HCT116 (cell line): Measurements from ENCODE around the gene UQCC2.

Experiments
- ATF3 ChIP-seq: IDR thresholded peaks from 2 replicates; pipeline ENCODE4 v1.6.1; 2012
- CTCF ChIP-seq, 3 experiments: fragments of 200-600 bp in 1 of 3; sonication (generic) in 1 of 3; IDR thresholded peaks in 2 of 3; conservative IDR thresholded peaks in 1 of 3; 2 replicates each; pipeline ENCODE4 v1.5.1; 2012 to 2017; ENCODE audit warnings: low read depth in 2 of 3, low read length in 2 of 3, antibody characterized with exemption in 1 of 3, borderline replicate concordance in 1 of 3, control low read depth in 1 of 3, mild to moderate bottlenecking in 1 of 3, mixed read lengths in 1 of 3, mixed run types in 1 of 3, moderate library complexity in 1 of 3; ENCODE audit not compliant: insufficient read depth in 1 of 3
- EZH2 ChIP-seq: fragments of 200-600 bp; sonication (generic); IDR thresholded peaks from 2 replicates; pipeline ENCODE4 v1.6.1; 2017; ENCODE audit warnings: antibody characterized with exemption, mixed run types
- EZH2phosphoT487 ChIP-seq: fragments of 200-600 bp; IDR thresholded peaks from 2 replicates; pipeline ENCODE4 v1.6.1; 2018; ENCODE audit warnings: antibody characterized with exemption, borderline replicate concordance
- MAX ChIP-seq: IDR thresholded peaks from 2 replicates; pipeline ENCODE4 v1.6.1; 2012
- POLR2A ChIP-seq: IDR thresholded peaks from 2 replicates; pipeline ENCODE4 v1.7.0; 2011; ENCODE audit warnings: borderline replicate concordance; ENCODE audit not compliant: insufficient read depth, insufficient read length; ENCODE audit errors: extremely low read depth
- REST ChIP-seq: IDR thresholded peaks from 2 replicates; pipeline ENCODE4 v1.6.1; 2012; ENCODE audit warnings: low read depth
- SIN3A ChIP-seq: IDR thresholded peaks from 2 replicates; pipeline ENCODE4 v1.6.1; 2012; ENCODE audit warnings: low read depth

GRCh38 chr6:33757906-33758305 lies 46.4 kb upstream of the UQCC2 start:
- TF ChIP-seq ATF3: no peak
- TF ChIP-seq MAX: no peak
- no peak for TF ChIP-seq EZH2phosphoT487
- TF ChIP-seq CTCF (IDR thresholded peaks at IDR 0.05 in 2 of 3, conservative IDR thresholded peaks at IDR 0.05 in 1 of 3; ENCODE audit: borderline replicate concordance in 1 of 3, insufficient read depth in 1 of 3, low read depth in 2 of 3, low read length in 2 of 3): no peak
- no peak for TF ChIP-seq POLR2A
- no peak for TF ChIP-seq REST
- TF ChIP-seq EZH2: no peak
- no peak for TF ChIP-seq SIN3A
